Hematopoietic multipotent progenitor cell (in vitro differentiated cells): ENCODE measurements around the gene RPS2. TPM values are rescaled to one million over a fixed set of nuclear protein-coding genes. Genes with fewer than 3 reads are reported as not detected.
"Not testable (repeated sequence)": the region's sequence is repeated elsewhere in the genome, so short reads cannot be mapped to it uniquely, and the experiment has no call there.

Experiments used
- DNase-seq, 3 donors: peaks; one replicate each; pipeline ENCODE4 v3.0.0-alpha.2; 2011 to 2015; ENCODE audit warnings: low read depth in 2 of 3, low spot score in 2 of 3
- total RNA-seq: library from RNA; depleted of rRNA; stranded (reverse); fragments of >200 nt; gene quantifications from one replicate; pipeline ENCODE4 v1.2.3, GENCODE V29; 2012

RPS2 gene
- total RNA-seq, 1 donor: 14,735 TPM

- DNase-seq: no peak
These were observed 19.9 kb downstream of the RPS2 start for GRCh38 chr16:1944612-1945199.

GRCh38 chr16:1942810-1943726 lies 21.6 kb downstream of the RPS2 start, which contains the start of gene MSRB1:
Gene MSRB1, minus strand, starts transcription at chr16:1943199. Its CDS starts 43 bp downstream, at chr16:1943156.
- DNase-seq: peak; percentile 88 to 100 (median 99)

- DNase-seq: peak in 2 of 3 donors; percentile 67 to 70
These were observed 22.4 kb downstream of the RPS2 start for GRCh38 chr16:1942047-1942809.

- no peak for DNase-seq
These were observed 23.2 kb downstream of the RPS2 start for GRCh38 chr16:1941162-1942046.

GRCh38 chr16:1940273-1941161 lies 24.1 kb downstream of the RPS2 start:
- no peak for DNase-seq

- DNase-seq: not testable (repeated sequence)
These were observed 24.8 kb downstream of the RPS2 start for GRCh38 chr16:1939833-1940232.

GRCh38 chr16:1938910-1939309 lies 25.7 kb downstream of the RPS2 start:
- DNase-seq: no peak

GRCh38 chr16:1938316-1938715 lies 26.3 kb downstream of the RPS2 start:
- no peak for DNase-seq

- no peak for DNase-seq
These were observed 27.6 kb downstream of the RPS2 start for GRCh38 chr16:1936945-1937479.

- no peak for DNase-seq
These were observed 31.4 kb downstream of the RPS2 start for GRCh38 chr16:1933097-1933661.

GRCh38 chr16:1932050-1933028 lies 32.3 kb downstream of the RPS2 start:
- no peak for DNase-seq

GRCh38 chr16:1930338-1930720 lies 34.3 kb downstream of the RPS2 start:
- DNase-seq: no peak

- peak; percentile 86 for DNase-seq
These were observed 34.9 kb downstream of the RPS2 start for GRCh38 chr16:1929578-1930337.

GRCh38 chr16:1929105-1929504 lies 35.5 kb downstream of the RPS2 start:
- DNase-seq: peak in 2 of 3 donors; percentile 29 to 35

- no peak for DNase-seq
These were observed 38.4 kb downstream of the RPS2 start for GRCh38 chr16:1926271-1926670.

- DNase-seq: no peak
These were observed 40.5 kb downstream of the RPS2 start for GRCh38 chr16:1924095-1924494.
